Glomerular visceral epithelial cell (primary cell): ENCODE data around the gene SPINT2.
A peak's percentile ranks its signal among the peaks of the same experiment; 100 is the strongest.

Experiments used
- DNase-seq: peaks from one replicate; pipeline ENCODE4 v3.0.0-alpha.2; 2016; ENCODE audit errors: extremely low spot score

Gene SPINT2

GRCh38 chr19:38267761-38268483, 3.5 kb downstream of the SPINT2 start:
- peak; percentile 84 for DNase-seq

GRCh38 chr19:38268539-38268938, 4.2 kb downstream of the SPINT2 start:
- DNase-seq = no peak

GRCh38 chr19:38270587-38271167, 6.3 kb downstream of the SPINT2 start:
- peak; percentile 74 for DNase-seq

DNA sequence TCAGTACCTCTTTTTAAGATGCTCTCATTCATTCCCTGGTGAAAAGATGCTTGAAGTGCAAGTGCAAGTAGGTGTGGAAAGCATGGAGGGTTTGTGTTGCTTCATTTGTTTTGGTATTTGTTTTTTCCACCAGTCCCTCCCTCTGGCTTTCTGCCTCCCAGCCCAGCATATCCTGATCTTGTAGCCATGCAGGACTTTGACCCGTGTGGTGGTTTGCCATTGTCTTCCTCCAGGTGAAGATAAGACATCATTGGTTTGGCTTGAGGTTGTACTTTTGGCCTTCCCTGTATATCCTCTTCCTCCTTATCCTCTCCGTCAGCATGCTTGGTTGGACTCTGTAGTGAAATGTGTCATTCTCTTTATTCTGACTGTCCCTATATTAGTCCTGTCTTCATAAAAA, 9.1 kb downstream of the SPINT2 start:
- no peak for DNase-seq

DNA sequence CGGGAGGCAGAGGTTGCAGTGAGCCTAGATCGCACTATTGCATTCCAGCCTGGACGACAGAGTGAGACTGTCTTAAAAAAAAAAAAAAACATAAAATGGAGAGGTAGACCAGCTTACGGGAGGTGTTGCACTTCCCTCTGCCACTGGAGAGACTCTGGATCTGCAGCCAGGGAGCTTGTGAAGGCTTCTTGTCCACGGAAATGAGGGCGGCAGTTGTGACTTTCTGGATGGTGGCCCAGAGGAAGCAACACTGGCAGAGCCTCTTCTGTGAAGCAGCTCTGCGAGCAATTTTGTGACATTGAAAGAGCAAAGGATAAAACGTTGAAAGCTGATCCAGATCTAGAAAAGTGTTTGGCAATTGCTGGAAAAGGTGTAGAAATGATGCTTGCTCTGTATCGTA, 10.4 kb downstream of the SPINT2 start:
- DNase-seq = no peak

- no peak for DNase-seq
Measured at GRCh38 chr19:38276942-38277517, 12.7 kb downstream of the SPINT2 start.

DNA sequence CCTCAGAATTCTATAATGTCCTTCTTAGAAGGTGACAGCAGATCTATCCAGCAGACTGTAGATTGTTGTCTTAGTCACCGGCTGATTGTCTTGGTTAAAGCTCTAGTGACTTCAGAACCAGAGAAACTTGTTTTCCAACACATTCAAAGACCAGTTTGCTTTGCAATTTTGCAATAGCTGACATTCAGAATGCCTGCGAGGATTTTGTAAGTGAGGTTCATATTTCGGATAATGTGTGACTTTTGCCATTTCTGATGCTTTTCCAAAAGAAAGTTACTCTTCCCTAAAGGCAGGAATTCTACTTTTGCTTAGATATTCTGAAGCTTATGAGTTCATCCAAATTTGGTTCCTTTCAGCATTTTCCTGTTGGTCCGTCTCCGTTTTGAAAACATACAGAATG, 13.2 kb downstream of the SPINT2 start:
- DNase-seq = no peak

GRCh38 chr19:38277969-38278680, 13.8 kb downstream of the SPINT2 start:
- peak; percentile 46 for DNase-seq

- DNase-seq = no peak
Measured at GRCh38 chr19:38278751-38279150, 14.4 kb downstream of the SPINT2 start.

GRCh38 chr19:38280030-38280921, 15.9 kb downstream of the SPINT2 start:
- no peak for DNase-seq

DNA sequence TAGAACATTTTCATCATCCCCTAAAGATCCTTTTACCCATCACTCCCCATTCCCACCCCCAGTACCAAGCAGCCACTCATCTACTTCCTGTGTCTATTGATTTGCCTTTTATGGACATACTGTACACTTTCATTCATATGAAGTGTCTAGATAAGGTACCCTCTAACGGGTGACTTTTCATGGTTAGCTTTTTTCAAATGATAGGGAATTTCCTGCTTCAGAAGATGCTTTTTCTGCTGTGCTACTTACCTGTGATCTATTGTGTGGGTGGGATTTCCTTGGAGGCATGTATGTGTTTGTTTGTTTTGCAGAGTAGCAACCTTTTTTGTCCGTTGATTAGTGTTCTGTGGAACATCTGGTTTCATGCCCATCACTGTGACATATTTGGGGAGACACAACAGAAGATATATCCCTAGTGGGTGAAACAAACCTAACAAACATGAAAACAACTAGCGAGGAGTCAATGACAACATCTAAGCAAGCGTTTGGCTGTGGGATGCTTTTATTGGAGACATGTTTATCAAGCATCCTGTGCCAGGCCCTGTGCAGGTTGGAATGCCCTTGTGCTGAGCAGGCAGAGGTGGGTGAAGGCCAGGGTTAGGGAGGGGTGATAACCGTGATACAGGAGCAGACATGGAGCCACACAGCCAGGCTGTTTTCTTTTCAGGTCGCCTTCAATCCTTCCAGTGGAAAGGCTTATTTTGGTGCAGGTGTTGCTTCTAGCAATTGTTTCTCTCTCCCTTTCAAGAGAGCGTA, 17.6 kb downstream of the SPINT2 start:
- no peak for DNase-seq

GRCh38 chr19:38283271-38283670, 18.9 kb downstream of the SPINT2 start:
- no peak for DNase-seq

- no peak for DNase-seq
Measured at GRCh38 chr19:38284422-38284821, 20.0 kb downstream of the SPINT2 start.

- DNase-seq = no peak
Measured at GRCh38 chr19:38285567-38285966, 21.2 kb downstream of the SPINT2 start.

DNA sequence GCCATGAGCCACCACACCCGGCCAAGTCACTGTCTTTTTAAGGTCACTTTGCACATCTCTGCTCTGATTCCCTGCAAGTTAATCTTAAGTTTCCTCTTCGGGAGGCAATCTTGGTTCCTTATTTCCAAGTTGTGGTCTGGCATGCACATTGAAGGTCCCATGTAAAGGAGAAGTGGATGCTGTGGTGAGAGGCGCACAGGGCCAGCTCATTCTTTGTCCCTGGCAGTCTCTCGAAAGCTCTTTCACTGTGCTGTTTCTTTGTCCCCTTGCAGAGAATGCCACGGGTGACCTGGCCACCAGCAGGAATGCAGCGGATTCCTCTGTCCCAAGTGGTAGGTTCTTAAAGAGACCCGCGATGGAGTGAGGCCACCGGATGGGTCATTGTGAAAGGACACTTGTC, 23.2 kb downstream of the SPINT2 start:
- no peak for DNase-seq

GRCh38 chr19:38288123-38288855, 23.9 kb downstream of the SPINT2 start:
- DNase-seq = no peak

DNA sequence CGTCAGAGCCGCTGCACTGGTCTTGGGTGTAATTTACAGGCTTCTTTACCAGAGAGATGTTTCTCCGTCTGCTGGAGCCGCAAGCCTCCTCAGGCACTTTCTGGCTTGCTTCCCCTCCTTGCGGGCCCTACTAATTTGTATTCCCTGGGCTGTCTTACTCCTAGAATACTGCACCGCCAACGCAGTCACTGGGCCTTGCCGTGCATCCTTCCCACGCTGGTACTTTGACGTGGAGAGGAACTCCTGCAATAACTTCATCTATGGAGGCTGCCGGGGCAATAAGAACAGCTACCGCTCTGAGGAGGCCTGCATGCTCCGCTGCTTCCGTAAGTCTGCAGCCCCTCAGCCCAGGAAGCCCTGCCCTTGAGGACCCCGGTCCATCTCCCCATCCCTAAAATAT, 25.6 kb downstream of the SPINT2 start:
- DNase-seq = no peak

GRCh38 chr19:38290631-38291147, 26.3 kb downstream of the SPINT2 start:
- peak; percentile 99 for DNase-seq

GRCh38 chr19:38291855-38292254, 27.5 kb downstream of the SPINT2 start:
- DNase-seq = no peak

GRCh38 chr19:38293281-38293680, 28.9 kb downstream of the SPINT2 start:
- DNase-seq = no peak
